Activated CD4-positive, alpha-beta T cell treated with anti-CD3 and anti-CD28 coated beads for 1 hour (primary cell): ENCODE measurements around the gene CDC42EP4.

Source experiments
- DNase-seq: peaks from one replicate; pipeline ENCODE4 v3.0.0-alpha.2; 2020

CDC42EP4 gene

DNA sequence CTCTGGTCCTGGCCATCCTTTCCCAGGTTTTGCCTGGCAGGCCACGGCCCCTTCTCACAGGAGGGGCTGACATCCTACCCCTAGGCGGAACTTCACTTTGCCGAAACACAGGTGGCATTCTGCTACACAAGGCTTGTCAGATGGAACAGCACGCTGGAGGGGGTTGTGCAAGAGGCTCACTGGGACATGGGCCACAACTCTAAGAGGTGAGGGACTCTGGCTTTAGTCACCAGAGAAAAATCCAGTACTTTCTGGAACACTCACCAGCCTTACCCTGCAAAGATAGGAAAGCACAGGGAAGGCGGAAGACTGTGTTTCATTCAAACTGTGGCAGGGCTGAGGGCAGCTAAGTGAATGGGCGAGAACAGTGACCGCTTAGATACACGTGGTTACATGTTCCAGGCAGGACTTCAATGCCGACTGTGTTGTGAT, 18.3 kb downstream of the CDC42EP4 start:
- no peak for DNase-seq

- DNase-seq, result no peak
These were observed 18.8 kb downstream of the CDC42EP4 start for GRCh38 chr17:73293031-73293430.

DNA sequence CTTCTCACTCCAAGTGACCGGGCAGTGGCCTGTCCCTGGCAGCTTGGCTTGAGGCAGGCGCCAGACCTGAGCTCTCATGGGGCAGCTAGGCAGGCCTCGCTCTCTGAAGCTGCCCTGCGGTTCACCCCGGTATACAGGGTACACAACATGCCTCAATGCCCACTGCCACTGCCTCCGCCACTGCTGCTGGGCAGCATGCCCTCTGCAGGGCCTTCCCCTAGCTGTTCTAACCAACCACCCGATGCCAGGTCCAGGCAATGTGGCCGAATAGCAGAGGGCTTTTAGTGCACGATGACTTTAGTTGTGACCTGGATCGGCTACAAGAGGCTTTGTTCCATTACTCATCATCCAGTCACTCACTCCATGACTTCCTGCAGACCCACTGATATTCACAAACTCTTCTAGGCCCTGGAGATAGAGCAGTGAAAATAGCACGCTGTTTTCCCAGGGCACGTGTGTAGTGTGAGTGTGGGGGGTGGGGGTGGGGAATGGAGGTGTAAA, 19.7 kb downstream of the CDC42EP4 start:
- no peak for DNase-seq

DNA sequence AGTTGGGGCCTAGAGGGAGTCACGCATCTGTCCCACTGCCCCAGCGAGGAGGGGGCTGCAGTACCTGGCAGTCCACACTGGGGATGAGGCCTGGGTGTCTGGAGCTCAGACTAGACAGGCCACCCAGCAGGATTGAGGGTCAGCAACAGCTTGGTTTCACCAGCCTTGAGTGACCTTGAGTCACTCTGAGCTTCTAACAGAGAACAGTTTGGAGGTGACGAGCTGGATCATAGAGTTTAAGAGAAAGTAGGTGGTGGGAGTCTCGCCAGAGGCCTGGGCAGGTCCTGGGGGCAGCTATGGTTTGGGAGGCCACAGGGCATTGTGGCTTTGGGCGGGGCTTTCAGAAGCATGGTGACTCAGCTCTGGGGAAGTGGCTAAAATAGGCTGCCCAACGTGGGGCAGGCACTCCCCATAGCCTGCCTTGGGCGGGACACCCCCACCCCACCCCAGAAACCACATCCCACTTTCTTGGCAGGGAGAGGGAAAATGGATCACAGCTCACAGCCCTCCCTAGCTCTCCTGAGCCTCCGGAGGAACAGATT, 20.5 kb downstream of the CDC42EP4 start:
- no peak for DNase-seq

DNA sequence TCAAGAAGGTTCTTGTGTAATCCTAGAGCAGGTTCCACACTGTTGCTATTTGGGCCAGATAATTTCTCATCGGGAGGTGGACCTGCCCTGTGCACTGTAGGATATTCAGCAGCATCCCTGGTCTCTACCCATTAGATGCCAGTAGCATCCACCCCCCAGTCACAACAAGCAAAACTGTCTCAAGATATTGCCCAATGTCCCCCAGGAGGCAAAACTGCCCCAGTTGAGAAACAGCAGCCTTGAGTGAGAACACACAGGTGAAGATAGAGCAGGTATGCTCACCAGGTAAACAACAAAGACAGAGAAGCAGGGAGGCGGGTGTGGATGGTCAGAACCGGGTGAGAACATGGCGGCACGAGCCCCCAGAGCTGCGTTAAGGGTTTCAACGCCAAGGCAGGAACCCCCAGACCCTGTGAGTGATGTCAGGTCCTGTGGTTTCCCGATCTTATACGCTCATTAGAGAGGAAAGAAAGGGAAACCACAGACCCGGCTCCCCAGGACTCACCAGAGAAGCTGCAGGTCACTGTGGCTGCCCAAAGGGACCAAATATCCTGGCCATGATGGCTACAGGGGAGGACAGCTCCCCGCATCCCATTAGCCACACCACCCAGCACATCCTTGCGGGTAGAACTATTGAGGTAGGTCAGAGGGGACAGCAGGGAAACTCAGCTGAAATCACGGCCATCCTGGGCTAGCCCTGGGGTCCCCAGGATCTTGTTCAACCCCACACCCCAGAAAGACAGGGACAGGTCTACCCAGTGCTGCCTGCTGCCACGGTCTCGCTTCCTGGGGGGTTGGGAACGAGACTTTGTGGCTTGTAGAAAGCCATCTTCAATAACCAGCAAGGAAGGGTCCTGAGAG, 21.2 kb downstream of the CDC42EP4 start:
- DNase-seq, result no peak

- no peak for DNase-seq
These were observed 22.1 kb downstream of the CDC42EP4 start for GRCh38 chr17:73289549-73290254.

DNA sequence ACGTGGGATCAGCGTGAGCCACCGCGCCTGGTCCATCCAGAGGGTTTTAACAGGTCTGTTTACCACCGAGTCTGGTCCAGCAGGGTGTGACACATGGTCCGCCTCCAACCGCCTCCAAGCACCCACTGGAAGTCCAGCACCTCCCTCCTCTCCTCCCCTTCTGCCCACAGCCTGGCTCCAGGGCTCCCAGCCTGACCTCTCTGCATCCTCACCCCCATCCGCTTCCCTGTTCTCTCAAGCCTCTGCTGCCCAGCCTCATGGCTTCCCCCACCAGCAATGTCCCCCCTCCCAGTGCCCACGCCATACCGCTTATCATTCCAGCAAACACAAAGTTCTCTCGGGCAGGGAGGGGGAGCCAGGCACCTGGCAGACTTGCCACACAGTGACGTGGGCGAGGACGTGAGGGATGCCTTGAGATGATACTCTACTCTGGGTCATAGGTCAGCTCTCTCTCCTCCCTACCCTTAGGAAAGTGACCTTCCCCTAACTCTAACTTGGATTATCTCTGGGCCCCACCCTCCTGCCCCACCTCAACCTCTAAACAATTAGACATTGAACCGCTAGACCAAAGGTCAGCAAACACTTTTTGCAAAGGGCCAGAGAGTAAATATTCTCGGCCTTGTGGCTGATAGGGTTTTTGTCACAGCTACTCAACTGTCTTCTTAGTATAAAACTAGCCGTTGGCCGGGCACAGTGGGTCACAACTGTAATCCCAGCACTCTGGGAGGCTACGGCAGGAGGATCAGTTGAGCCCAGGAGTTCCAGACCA, 23.1 kb downstream of the CDC42EP4 start:
- DNase-seq, result no peak

DNA sequence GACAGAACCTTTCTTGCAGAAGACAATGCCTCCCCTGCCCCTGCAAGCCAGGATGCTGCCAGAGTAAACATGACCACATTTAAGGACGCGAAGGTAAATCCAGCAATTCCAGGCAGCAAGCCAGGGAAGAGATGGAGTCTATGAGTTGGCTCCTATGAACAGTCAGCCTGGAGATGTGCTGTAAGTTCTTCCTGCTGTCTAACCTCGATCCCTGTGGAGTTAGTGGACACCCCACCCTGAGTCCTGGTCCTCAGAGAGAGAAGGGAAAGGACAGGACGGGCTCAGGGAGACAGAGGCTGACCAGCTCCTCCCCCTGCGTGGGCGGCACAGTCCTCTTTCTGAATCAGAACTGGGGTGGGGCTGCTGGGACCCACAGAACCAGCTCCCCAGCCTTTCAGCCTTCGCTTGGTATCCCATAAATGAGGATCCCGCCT, 24.9 kb downstream of the CDC42EP4 start:
- DNase-seq, result no peak

DNA sequence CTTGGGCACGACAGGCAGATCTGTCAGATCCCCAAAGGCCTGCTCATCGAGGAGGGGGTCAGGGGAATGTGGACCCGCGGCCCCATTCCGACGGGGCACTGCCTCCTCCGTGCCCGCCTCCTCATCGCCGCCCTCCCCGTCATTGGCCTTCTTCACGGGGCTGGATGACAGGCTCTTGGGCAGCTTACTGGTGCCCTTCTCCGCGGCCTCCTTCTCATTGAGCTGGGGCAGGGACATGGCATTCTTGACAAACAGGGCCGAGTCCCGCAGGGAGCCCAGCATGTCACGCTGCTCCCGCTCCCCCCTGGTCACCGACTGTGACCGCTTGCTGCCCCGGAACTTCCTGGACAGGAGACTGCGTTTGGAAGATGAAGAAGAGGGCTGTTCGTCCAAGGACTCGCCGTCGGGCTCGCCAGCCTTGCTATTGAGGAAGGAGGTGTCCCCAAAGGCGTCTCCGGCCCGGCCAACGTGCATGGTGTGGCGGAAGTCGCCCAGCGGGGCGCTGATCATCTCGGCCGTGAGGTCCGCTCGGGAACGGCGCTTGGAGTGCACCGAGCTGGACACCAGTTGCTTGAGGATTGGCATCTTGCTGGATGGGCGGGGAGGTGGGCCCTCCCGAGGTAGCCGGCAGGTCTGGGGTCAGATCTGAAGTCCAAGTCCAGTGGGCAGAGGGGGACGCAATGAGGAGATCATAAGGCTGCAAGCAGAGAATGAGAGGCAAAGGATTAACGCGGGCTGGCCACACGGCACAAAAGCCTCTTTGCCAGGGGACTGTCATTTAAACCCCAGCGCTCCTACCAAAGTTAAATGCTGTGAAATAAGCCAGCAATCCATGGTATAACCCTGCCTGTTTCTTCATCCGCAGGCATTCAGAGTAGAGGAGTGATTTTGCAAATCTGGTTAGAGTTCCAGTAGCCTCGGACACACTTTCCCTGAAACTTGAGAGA, 25.6 kb downstream of the CDC42EP4 start:
- no peak for DNase-seq

- no peak for DNase-seq
These were observed 26.2 kb downstream of the CDC42EP4 start for GRCh38 chr17:73285603-73285908.

GRCh38 chr17:73284906-73285602, 26.7 kb downstream of the CDC42EP4 start:
- no peak for DNase-seq

- DNase-seq, result no peak
These were observed 27.4 kb downstream of the CDC42EP4 start for GRCh38 chr17:73284354-73284753.

GRCh38 chr17:73283841-73284282, 27.9 kb downstream of the CDC42EP4 start:
- no peak for DNase-seq

GRCh38 chr17:73283250-73283649, 28.6 kb downstream of the CDC42EP4 start:
- DNase-seq, result no peak

- no peak for DNase-seq
These were observed 29.2 kb downstream of the CDC42EP4 start for GRCh38 chr17:73282629-73283028.

DNA sequence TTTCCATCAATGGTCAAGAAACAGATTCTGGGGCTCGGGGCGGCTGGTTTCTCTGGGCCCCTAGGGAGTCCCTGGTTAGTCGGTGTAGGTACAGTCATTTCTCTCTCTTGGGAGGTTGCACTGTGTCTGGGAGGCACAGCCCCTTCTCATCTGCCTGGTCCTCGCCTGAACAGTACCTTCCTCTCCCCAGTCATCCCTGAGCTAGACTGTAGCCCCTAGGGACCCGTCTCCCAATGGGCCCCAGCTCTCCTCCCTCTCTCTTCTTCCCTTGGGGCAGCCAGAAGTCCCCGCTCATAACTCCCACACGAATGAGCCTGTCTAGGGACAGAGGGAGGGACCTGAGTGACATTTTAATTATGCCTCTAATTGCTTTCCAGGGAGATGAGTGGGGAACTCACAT, 29.9 kb downstream of the CDC42EP4 start:
- DNase-seq, result no peak

DNA sequence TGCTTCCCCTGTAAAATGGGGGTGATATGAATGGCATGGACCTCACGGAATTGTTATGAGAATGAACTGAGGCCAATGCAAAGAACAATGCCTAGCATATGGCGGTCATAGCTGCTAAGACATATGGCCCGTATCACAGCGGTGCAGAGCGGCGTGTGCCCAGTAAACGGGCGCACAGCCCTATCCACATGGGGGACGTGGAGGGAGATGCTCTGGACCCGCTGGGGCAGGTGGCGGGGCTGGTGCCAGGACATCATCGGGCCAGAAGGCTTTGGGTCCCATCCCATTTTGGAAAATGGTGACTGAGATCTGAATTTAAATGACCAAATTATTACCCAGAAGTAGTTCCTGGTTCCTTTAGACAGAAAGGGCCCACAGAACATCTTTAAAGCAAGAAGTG, 31.6 kb downstream of the CDC42EP4 start:
- DNase-seq, result no peak

GRCh38 chr17:73279704-73280103, 32.1 kb downstream of the CDC42EP4 start:
- DNase-seq, result no peak

DNA sequence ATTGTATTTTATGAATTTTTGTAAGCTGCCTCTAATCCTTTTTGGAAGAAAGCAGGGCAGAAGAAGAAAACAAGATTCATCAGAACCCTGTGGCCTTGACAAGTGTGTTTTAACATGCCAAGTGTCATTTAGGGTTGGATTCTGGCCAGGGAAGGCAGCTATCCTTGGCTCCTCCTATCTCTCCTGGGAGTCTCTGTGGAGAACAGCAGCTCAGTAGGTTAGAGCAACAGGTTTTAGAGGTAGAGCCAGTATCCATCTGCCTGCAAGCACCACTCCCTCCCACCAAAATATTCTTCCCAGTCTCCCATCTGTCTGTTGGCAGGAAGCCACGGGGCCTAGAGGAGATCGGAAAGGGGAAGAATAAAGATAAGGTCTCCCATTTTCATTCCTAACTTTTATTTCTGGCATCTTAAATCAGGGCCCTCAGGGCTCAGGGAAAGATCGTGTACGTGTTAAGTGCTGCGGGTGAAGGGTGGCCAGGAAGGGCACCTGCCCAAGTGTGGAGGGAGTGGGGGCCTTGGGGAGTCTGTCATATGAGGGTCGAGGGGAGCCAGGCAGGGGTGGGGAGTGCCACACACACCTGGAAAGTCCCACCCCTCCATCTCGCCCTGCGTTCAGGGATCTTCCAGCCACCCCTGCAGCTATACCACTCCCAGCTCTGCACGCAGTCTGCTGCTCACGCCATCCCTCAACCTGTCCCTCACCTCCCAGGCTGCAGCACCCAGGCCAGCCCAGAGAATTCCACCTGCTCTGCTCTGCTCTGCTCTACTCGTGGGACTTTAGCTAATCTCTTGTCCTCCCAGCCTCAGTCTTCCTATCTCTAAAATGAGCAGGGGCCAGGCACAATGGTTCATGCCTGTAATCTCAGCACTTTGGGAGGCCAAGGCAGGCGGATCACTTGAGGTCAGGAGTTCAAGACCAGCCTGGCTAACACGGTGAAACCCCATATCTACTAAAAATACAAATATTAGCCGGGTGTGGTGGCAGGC, 33.0 kb downstream of the CDC42EP4 start:
- no peak for DNase-seq

DNA sequence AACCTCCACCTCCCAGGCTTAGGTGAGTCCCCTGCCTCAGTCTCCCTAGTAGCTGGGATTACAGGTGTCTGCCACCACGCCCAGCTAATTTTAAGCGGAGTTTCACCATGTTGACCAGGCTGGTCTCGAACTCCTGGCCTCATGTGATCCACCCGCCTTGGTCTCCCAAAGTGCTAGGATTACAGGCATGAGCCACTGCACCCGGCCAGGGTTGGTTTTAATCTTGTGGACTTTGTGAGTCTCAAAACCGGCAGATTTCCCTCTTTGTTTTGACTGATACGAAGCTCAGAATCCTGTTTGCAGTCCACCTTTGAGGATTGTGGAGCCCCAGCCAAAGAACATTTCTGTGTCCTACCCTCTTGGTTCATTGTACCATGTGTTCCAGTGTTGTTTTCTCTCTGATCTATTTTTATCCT, 33.7 kb downstream of the CDC42EP4 start:
- no peak for DNase-seq
